ENCODE measurements around the gene RNF4. TPM values are rescaled to one million over a fixed set of nuclear protein-coding genes. Genes with fewer than 3 reads are reported as not detected.
"Not testable (repeated sequence)": the region's sequence is repeated elsewhere in the genome, so short reads cannot be mapped to it uniquely, and the experiment has no call there.

RNF4 gene, protein sequence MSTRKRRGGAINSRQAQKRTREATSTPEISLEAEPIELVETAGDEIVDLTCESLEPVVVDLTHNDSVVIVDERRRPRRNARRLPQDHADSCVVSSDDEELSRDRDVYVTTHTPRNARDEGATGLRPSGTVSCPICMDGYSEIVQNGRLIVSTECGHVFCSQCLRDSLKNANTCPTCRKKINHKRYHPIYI
- 10 to 100 TPM; 22.5 to 37.0 TPM for total RNA-seq
- long read RNA-seq, partial matches to known transcripts: 0 of 45 reads
- long read RNA-seq, other reads (novel, unspliced or antisense): 45 of 45 reads

GRCh38 chr4:2468456-2469191 lies at the start of gene RNF4:
Gene RNF4 (plus strand): TSS chr4:2469106. CDS start chr4:2490494, 21,388 bp downstream.
- peak; percentile 97 for ATAC-seq
- intact Hi-C loops (cut with DNase I): loop anchor here in 1 of 2 donors (10.0 kb wide), 1 partner anchor 66 kb away; the partner anchor contains the start of gene FAM193A

DNA sequence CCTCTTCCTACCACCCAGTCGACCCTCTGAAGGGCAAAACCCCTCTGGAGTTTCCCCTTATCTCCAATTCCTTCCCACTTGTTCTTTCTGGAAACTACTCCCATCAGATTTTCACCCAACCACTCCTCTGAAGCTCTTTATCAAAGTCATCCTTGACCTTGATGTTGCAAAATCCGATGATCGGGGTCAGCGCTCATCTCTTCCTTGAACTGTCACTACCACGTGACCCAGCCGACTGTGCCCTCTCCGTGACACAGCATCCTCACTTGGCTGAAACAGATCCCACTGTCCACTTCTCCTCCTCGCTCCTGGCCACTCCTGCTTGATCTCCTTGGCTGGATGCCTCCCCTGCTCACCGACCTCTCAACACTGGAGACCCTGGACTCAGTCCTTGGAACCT lies 49.1 kb upstream of the RNF4 start:
- ATAC-seq (no peak), DNase-seq (no peak)
- intact Hi-C loops (cut with DNase I): loop anchor here (10.0 kb wide), 2 partner anchors 155 to 175 kb away; partner anchors contain the start of genes HAUS3 (in 1 of the 2), MXD4 (in 1 of the 2) and POLN (in 1 of the 2)

More at GRCh38 chr4:2468456-2469191, at the start of gene RNF4:
- peak; percentile 97 for DNase-seq

DNA sequence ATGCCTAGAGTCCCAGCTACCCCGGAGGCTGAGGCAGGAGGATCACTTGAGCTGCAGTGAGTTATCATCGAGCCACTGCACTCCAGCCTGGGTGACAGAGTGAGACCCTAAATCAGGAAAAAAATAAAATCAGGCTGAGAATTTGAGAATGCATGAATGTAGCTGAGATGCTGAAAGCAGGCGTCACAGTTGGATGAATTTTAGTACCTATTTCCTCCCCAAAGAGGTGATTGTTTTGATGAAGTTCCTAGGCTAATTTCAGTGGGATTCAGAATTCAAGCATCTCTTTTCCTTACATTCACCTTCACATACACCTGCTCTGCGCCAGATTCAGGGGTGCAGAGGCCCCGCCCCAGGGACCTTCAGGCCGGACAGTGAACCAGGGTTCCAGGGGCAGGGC lies 47.0 kb upstream of the RNF4 start:
- intact Hi-C loops (cut with DNase I): no loop called here
- no peak for DNase-seq
- ATAC-seq: no peak

DNA sequence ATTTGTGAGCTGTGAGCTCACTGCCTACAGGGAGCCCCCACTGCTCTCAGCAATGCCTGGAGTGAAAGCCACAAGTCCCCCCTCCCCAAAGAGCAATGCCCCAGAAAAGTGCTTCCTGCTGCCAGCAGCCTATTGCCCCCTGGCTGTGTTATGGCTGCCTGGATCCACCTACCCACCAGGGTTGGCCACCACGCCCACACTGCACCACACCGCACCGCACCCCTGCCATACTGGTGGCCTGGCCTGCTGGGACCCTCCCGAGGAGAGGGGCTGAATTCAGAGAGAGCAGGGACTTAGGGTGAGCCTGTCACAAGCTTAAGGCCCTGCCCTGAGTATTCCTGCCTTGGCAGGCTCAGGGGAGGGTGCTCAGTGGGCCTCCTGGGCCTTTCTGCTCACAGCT lies 45.8 kb upstream of the RNF4 start:
- intact Hi-C loops (cut with DNase I): no loop called here
- no peak for ATAC-seq
- DNase-seq: no peak

GRCh38 chr4:2423695-2424094 lies 45.2 kb upstream of the RNF4 start:
- ATAC-seq: no peak
- intact Hi-C loops (cut with DNase I): no loop called here
- DNase-seq: no peak

- intact Hi-C loops (cut with DNase I): no loop called here
- DNase-seq: no peak
- no peak for ATAC-seq
These were observed 44.3 kb upstream of the RNF4 start for GRCh38 chr4:2424581-2424980.

GRCh38 chr4:2425386-2426068 lies 43.4 kb upstream of the RNF4 start:
- intact Hi-C loops (cut with DNase I): loop anchor here in 1 of 2 donors (5.0 kb wide), 1 partner anchor 203 kb away; no protein-coding TSS in a partner anchor
- no peak for DNase-seq
- ATAC-seq: no peak

- intact Hi-C loops (cut with DNase I): loop anchor here in 1 of 2 donors (5.0 kb wide), 1 partner anchor 204 kb away; no protein-coding TSS in a partner anchor
- ATAC-seq (no peak), DNase-seq (no peak)
These were observed 42.9 kb upstream of the RNF4 start for GRCh38 chr4:2426069-2426397.

- intact Hi-C loops (cut with DNase I): loop anchor here in 1 of 2 donors (5.0 kb wide), 1 partner anchor 204 kb away; no protein-coding TSS in a partner anchor
- ATAC-seq (no peak), DNase-seq (no peak)
These were observed 42.1 kb upstream of the RNF4 start for GRCh38 chr4:2426711-2427275.

- DNase-seq (no peak), ATAC-seq (no peak)
- intact Hi-C loops (cut with DNase I): loop anchor here in 1 of 2 donors (5.0 kb wide), 1 partner anchor 205 kb away; no protein-coding TSS in a partner anchor
These were observed 41.2 kb upstream of the RNF4 start for GRCh38 chr4:2427383-2428334.

DNA sequence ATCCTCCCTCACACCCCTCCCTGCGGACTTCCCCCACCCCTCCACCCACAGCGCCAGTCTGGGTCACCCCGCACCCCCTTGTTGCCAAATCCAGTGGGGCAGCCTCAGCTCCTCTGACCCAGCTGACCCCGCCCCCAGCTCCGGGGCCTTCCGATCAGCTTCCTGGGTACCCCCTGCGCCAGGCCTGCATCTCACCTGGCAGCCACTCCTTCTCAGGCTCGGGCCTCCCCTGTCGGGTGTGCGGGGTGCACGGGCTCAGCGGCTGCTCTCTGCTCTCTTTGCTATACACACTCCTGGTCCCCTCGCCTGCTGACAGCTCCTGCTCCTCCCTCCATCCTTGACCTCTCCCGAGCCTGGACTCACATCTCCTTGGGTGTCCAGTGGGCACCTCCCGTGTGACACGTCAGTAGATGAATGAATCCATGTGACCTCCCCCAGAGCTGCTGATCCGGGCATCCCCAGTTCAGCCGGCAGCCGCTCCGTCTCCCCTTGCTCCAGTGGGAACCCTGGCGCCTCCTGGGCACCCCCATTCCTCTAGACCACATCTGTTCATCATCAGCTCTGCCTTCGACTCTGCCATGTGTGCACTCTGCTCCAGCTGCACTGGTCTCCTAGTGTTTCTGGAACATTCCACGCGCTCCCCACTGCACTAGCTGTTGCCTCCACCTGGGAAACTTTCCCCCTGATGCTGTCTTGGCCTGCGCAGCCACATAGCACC lies 40.3 kb upstream of the RNF4 start:
- intact Hi-C loops (cut with DNase I): loop anchor here in 1 of 2 donors (5.0 kb wide), 1 partner anchor 206 kb away; no protein-coding TSS in a partner anchor
- DNase-seq (peak; percentile 12), ATAC-seq (no peak)

DNA sequence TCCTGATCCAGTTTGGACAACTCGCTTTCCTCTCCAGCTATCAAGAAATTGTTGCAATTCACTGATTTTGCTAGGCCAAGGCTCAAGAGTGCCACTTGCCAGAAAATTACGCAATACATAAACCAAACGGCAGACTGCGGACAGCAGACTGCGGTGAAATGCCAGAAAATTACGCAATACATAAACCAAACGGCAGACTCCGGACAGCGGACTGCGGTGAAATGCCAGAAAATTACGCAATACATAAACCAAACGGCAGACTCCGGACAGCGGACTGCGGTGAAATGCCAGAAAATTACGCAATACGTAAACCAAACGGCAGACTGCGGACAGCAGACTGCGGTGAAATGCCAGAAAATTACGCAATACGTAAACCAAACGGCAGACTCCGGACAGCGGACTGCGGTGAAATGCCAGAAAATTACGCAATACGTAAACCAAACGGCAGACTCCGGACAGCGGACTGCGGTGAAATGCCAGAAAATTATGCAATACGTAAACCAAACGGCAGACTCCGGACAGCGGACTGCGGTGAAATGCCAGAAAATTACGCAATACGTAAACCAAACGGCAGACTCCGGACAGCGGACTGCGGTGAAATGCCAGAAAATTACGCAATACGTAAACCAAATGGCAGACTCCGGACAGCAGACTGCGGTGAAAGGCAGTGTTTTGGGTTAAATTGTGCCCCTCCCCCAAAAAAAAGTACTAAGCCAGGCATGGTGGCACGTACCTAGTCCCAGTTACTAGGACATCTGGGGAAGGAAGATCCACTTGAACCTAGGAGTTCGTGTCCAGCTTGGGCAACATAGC lies 38.8 kb upstream of the RNF4 start:
- ATAC-seq, DNase-seq: not testable (repeated sequence)
- intact Hi-C loops (cut with DNase I): loop anchor here in 1 of 2 donors (5.0 kb wide), 1 partner anchor 208 kb away; no protein-coding TSS in a partner anchor

- ATAC-seq: no peak
- DNase-seq: no peak
- intact Hi-C loops (cut with DNase I): no loop called here
These were observed 36.9 kb upstream of the RNF4 start for GRCh38 chr4:2432004-2432403.

- intact Hi-C loops (cut with DNase I): no loop called here
- DNase-seq: no peak
- peak in 1 of 2 donors; percentile 39 for ATAC-seq
These were observed 35.8 kb upstream of the RNF4 start for GRCh38 chr4:2432991-2433530.

DNA sequence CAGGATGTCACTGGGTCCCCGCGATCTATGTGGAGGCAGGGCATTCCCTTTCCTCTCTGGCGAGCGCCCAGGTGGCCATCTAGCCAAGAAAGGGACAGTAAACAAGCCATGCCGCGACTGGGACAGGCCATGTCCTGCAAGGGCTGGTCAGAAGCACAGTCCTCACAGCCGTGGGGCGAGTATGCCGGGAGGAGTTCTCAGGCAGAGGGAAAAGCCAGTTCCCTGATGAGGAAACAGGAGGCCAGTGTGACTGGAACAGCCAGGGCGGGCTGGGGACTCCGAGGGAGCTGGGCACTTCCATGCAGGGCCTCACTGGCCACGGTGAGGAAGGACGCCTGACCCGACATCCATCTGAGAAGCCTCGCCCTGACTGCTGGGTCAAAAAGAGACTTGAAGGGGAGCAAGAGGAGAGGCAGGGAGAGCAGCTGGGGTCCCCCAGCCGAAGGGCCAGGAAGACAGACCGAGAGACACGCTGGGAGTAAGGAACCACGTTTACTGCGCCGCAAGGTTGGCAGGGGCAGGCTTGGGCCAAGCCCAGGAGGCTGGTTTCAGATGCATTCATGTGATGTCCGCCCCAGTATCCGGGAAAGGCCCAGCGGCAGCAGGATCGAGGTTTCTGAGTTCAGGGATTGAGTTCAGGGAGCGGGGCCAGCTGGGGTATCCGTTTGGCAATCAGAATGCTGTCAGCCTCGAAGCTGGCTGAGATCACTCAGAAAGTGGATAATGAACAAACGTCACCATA lies 35.1 kb upstream of the RNF4 start:
- intact Hi-C loops (cut with DNase I): no loop called here
- DNase-seq (no peak), ATAC-seq (no peak)

DNA sequence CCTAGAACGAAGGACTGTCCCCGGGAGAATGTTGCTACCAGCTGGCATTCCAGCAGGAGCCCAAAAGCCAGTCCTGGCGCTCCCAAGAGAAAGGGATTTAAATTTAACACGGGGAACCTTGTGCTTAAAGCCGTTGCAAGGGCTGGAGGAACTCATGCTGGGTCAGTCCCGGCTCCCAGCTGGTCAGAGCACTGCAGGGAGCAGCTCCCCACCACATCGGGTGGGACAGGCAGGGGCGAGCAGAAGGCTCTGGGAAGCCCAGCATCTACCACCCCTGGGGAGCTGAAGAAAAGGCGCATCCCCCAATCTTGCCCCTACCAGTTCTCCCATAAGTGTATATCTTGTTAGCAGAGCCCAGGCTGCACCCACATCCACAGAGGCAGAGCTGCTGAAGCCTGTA lies 34.5 kb upstream of the RNF4 start:
- intact Hi-C loops (cut with DNase I): no loop called here
- no peak for DNase-seq

More for the DNA sequence above, 34.5 kb upstream of the RNF4 start:
- no peak for ATAC-seq

All from left cardiac atrium (tissue), 4 donors.